HG03575 (cell line): Measurements from ENCODE around the gene TMA7B.

ENCODE experiments used
- ATAC-seq: cut with Tn5 transposase; IDR thresholded peaks from one replicate; pipeline ENCODE4 v1.9.1; 2021; ENCODE audit not compliant: unreplicated experiment, insufficient number of reproducible peaks, low FRiP score; ENCODE audit errors: extremely low read depth

The TMA7B gene

GRCh38 chr22:39931251-39931650 lies 28.9 kb upstream of the TMA7B start:
- no peak for ATAC-seq

- ATAC-seq: no peak
These were observed 28.0 kb upstream of the TMA7B start for GRCh38 chr22:39932166-39932565.

- ATAC-seq: no peak
These were observed 27.1 kb upstream of the TMA7B start for GRCh38 chr22:39932918-39933649.

GRCh38 chr22:39933741-39934140 lies 26.5 kb upstream of the TMA7B start:
- ATAC-seq: no peak

GRCh38 chr22:39935116-39935515 lies 25.1 kb upstream of the TMA7B start:
- no peak for ATAC-seq

GRCh38 chr22:39935612-39936011 lies 24.6 kb upstream of the TMA7B start:
- ATAC-seq: no peak

- ATAC-seq: no peak
These were observed 23.6 kb upstream of the TMA7B start for GRCh38 chr22:39936523-39937145.

- no peak for ATAC-seq
These were observed 22.3 kb upstream of the TMA7B start for GRCh38 chr22:39937906-39938305.

- no peak for ATAC-seq
These were observed 21.6 kb upstream of the TMA7B start for GRCh38 chr22:39938509-39939111.

- no peak for ATAC-seq
These were observed 20.4 kb upstream of the TMA7B start for GRCh38 chr22:39939830-39940229.

- ATAC-seq: no peak
These were observed 19.4 kb upstream of the TMA7B start for GRCh38 chr22:39940757-39941305.

GRCh38 chr22:39941601-39942000 lies 18.6 kb upstream of the TMA7B start:
- ATAC-seq: no peak

GRCh38 chr22:39942439-39943230 lies 17.6 kb upstream of the TMA7B start:
- no peak for ATAC-seq

- ATAC-seq: no peak
These were observed 16.9 kb upstream of the TMA7B start for GRCh38 chr22:39943337-39943736.

- ATAC-seq: no peak
These were observed 16.0 kb upstream of the TMA7B start for GRCh38 chr22:39943953-39944872.

GRCh38 chr22:39946126-39946502 lies 14.1 kb upstream of the TMA7B start:
- ATAC-seq: no peak

GRCh38 chr22:39946503-39947219 lies 13.5 kb upstream of the TMA7B start:
- no peak for ATAC-seq
